ENCODE data around the gene MAGEA9B.
"Not testable (repeated sequence)": the region's sequence is repeated elsewhere in the genome, so short reads cannot be mapped to it uniquely, and the experiment has no call there.

- not testable (repeated sequence) for TF ChIP-seq CTCF, EZH2 (IDR thresholded peaks at IDR 0.05)
Measured at GRCh38 chrX:149590993-149591392, 3.7 kb upstream of the MAGEA9B start.

All from neural progenitor cell (in vitro differentiated cells).